Prostate gland (tissue), 2 donors: Measurements from ENCODE around the gene TFE3.

ENCODE experiments used
- CTCF ChIP-seq, 4 experiments: fragments of 200-600 bp in 2 of 4; fragments of 450-650 bp in 2 of 4; sonication (generic) in 2 of 4; IDR thresholded peaks; 1 replicate in 3 of 4; 2 replicates in 1 of 4; pipeline ENCODE4 v1.5.1; 2016 to 2019; ENCODE audit warnings: antibody characterized with exemption in 4 of 4, mild to moderate bottlenecking in 2 of 4, moderate library complexity in 2 of 4
- POLR2A ChIP-seq: fragments of 450-650 bp; IDR thresholded peaks from one replicate; pipeline ENCODE4 v1.6.1; 2016; ENCODE audit warnings: antibody characterized with exemption, mild to moderate bottlenecking

GRCh38 chrX:49063715-49064114, 20.6 kb upstream of the TFE3 start:
- TF ChIP-seq CTCF (IDR thresholded peaks at IDR 0.05) (no peak), POLR2A (no peak)
